ENCODE data around the gene GTF2H3.

GTF2H3 gene

DNA sequence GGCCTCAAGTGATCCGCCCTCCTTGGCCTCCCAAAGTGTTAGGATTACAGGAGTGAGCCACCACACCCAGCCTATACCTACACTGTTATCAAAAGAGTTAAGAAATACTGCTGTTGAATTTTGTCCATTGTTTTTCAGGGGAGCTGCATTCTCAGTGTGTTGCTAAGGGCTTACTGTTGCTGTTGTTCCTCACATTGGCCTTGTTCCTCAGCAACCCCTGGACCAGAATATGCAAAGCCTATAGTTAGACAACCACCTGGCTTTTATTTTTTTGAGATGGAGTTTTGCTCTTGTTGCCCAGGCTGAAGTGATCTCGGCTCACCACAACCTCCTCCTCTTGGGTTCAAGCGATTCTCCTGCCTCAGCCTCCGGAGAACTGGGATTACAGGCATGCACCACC, 73.8 kb downstream of the GTF2H3 start:
- Histone ChIP-seq H4K20me1 (ENCODE audit: insufficient read depth) (no peaks in the 10 kb centered on the region), H3K79me2 (ENCODE audit: insufficient read depth, low read depth) (no peaks in the 10 kb centered on the region)

More for the DNA sequence above, 73.8 kb downstream of the GTF2H3 start:
- Histone ChIP-seq H3K4me2 (no peak overlapping the region), H3K27ac (no peak overlapping the region), H3K36me3 (ENCODE audit: insufficient read depth) (no peaks in the 10 kb centered on the region), H2AFZ (ENCODE audit: low read depth) (no peak overlapping the region), H3K4me1 (ENCODE audit: low read depth, poor library complexity, severe bottlenecking) (no peaks in the 10 kb centered on the region), H3K4me3 (IDR thresholded peaks at IDR 0.05; ENCODE audit: insufficient read depth, low read depth, low read length) (no peak overlapping the region), H3K9ac (no peak overlapping the region), H3K27me3 (ENCODE audit: insufficient read depth, low read depth) (no peaks in the 10 kb centered on the region)
- TF ChIP-seq, protein P1, sequence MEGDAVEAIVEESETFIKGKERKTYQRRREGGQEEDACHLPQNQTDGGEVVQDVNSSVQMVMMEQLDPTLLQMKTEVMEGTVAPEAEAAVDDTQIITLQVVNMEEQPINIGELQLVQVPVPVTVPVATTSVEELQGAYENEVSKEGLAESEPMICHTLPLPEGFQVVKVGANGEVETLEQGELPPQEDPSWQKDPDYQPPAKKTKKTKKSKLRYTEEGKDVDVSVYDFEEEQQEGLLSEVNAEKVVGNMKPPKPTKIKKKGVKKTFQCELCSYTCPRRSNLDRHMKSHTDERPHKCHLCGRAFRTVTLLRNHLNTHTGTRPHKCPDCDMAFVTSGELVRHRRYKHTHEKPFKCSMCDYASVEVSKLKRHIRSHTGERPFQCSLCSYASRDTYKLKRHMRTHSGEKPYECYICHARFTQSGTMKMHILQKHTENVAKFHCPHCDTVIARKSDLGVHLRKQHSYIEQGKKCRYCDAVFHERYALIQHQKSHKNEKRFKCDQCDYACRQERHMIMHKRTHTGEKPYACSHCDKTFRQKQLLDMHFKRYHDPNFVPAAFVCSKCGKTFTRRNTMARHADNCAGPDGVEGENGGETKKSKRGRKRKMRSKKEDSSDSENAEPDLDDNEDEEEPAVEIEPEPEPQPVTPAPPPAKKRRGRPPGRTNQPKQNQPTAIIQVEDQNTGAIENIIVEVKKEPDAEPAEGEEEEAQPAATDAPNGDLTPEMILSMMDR (conservative IDR thresholded peaks at IDR 0.05; ENCODE audit: low read depth, low read length): no peak

Data from KMS-11 (cell line).